HepG2 (cell line): ENCODE results near the gene EXOC3. TPM values are rescaled to one million over a fixed set of nuclear protein-coding genes. Genes with fewer than 3 reads are reported as not detected.

Experiments
- HNF4A ChIP-seq: sonication (generic); formaldehyde crosslinking; IDR thresholded peaks from 2 replicates; pipeline ENCODE4 v1.4.0; 2020; ENCODE audit warnings: missing genetic modification reagents
- MED1 ChIP-seq: sonication (generic); formaldehyde crosslinking; IDR thresholded peaks from 2 replicates; pipeline ENCODE4 v1.4.0; 2020; ENCODE audit warnings: missing genetic modification reagents
- MZF1 ChIP-seq: sonication (generic); formaldehyde crosslinking; IDR thresholded peaks from 2 replicates; pipeline ENCODE4 v1.8.1; 2023; ENCODE audit warnings: mild to moderate bottlenecking, missing genetic modification reagents, borderline replicate concordance
- PAWR ChIP-seq: sonication (generic); formaldehyde crosslinking; IDR thresholded peaks from 2 replicates; pipeline ENCODE4 v1.4.0; 2020; ENCODE audit warnings: missing genetic modification reagents, mild to moderate bottlenecking, borderline replicate concordance
- PHF5A ChIP-seq: IDR thresholded peaks from one replicate; pipeline ENCODE4 v1.6.1; 2018; ENCODE audit warnings: low read depth, missing genetic modification reagents; ENCODE audit not compliant: unreplicated experiment
- POLR2A ChIP-seq, 2 experiments: IDR thresholded peaks; 2 replicates each; pipeline ENCODE4 v1.6.1; 2011; ENCODE audit warnings: low read depth in 2 of 2, low read length in 2 of 2, mild to moderate bottlenecking in 1 of 2, moderate library complexity in 1 of 2; ENCODE audit not compliant: insufficient read depth in 1 of 2
- POLR2G ChIP-seq: fragments of 200-400 bp; formaldehyde crosslinking; IDR thresholded peaks from 2 replicates; pipeline ENCODE4 v1.6.1; 2018; ENCODE audit warnings: mild to moderate bottlenecking, low read depth, low read length, moderate library complexity
- RAD51 ChIP-seq: fragments of 450-650 bp; IDR thresholded peaks from 2 replicates; pipeline ENCODE4 v1.6.1; 2016; ENCODE audit warnings: borderline replicate concordance
- REL ChIP-seq: sonication (generic); formaldehyde crosslinking; conservative IDR thresholded peaks from 2 replicates; pipeline ENCODE4 v1.8.0; 2022; ENCODE audit warnings: mild to moderate bottlenecking, missing genetic modification reagents, moderate library complexity
- SNRNP70 ChIP-seq: fragments of 200-400 bp; formaldehyde crosslinking; IDR thresholded peaks from 2 replicates; pipeline ENCODE4 v1.6.1; 2017; ENCODE audit warnings: mild to moderate bottlenecking, low read depth, low read length, moderate library complexity
- SOX6 ChIP-seq, 2 experiments: fragments of 450-650 bp in 1 of 2; sonication (generic) in 1 of 2; formaldehyde crosslinking in 1 of 2; IDR thresholded peaks; 2 replicates each; pipeline versions ENCODE4 v1.4.0 to v1.6.1; 2017 to 2020; ENCODE audit warnings: antibody characterized with exemption in 1 of 2, mild to moderate bottlenecking in 1 of 2, missing genetic modification reagents in 1 of 2
- SSRP1 ChIP-seq: IDR thresholded peaks from 2 replicates; pipeline ENCODE4 v1.6.1; 2016; ENCODE audit warnings: control low read depth
- TAF1 ChIP-seq: sonication (generic); formaldehyde crosslinking; IDR thresholded peaks from 2 replicates; pipeline ENCODE4 v1.4.0; 2020; ENCODE audit warnings: missing genetic modification reagents
- TMF1 ChIP-seq: sonication (generic); formaldehyde crosslinking; IDR thresholded peaks from 2 replicates; pipeline ENCODE4 v1.8.1; 2022; ENCODE audit warnings: low read depth, missing genetic modification reagents
- U2AF2 ChIP-seq: fragments of 200-400 bp; formaldehyde crosslinking; IDR thresholded peaks from 2 replicates; pipeline ENCODE4 v1.6.1; 2017; ENCODE audit warnings: low read depth, mild to moderate bottlenecking, low read length
- ZNF282 ChIP-seq: fragments of 450-650 bp; IDR thresholded peaks from 2 replicates; pipeline ENCODE4 v1.6.1; 2018; ENCODE audit not compliant: partially characterized antibody
- ZNF30 ChIP-seq: sonication (generic); formaldehyde crosslinking; IDR thresholded peaks from 2 replicates; pipeline ENCODE4 v1.5.0; 2020; ENCODE audit warnings: mild to moderate bottlenecking, missing genetic modification reagents
- ZNF724P ChIP-seq: sonication (generic); formaldehyde crosslinking; IDR thresholded peaks from 2 replicates; pipeline ENCODE4 v1.8.0; 2022; ENCODE audit warnings: missing genetic modification reagents, borderline replicate concordance
- ZNF816 ChIP-seq: sonication (generic); formaldehyde crosslinking; IDR thresholded peaks from 2 replicates; pipeline ENCODE4 v1.8.0; 2022; ENCODE audit warnings: missing genetic modification reagents, mild to moderate bottlenecking, borderline replicate concordance
- polyA plus RNA-seq, 8 experiments: library from polyadenylated mRNA; depleted of rRNA in 3 of 8; stranded (reverse) in 7 of 8; unstranded in 1 of 8; fragments of >200 nt; fragmentation: Illumina TruSeq in 4 of 8; extraction: Trizol in 4 of 8; gene quantifications; 2 replicates each; pipeline versions ENCODE4 v1.2.1 to v1.2.3, GENCODE V29; 2011 to 2016; ENCODE audit warnings: low read depth in 4 of 8, missing spikeins in 1 of 8, mixed read lengths in 1 of 8; ENCODE audit not compliant: insufficient read depth in 1 of 8
- total RNA-seq, 5 experiments: library from RNA; depleted of rRNA; stranded (reverse); fragments of >200 nt; fragmentation: Illumina TruSeq; extraction: Trizol; gene quantifications; 2 replicates each; pipeline ENCODE4 v1.2.3, GENCODE V29; 2016; ENCODE audit warnings: low read depth in 1 of 5
- TF ChIP-seq, protein P1 (sequence below): sonication (generic); formaldehyde crosslinking; IDR thresholded peaks from 2 replicates; pipeline ENCODE4 v1.4.0; 2020; ENCODE audit warnings: mild to moderate bottlenecking, missing genetic modification reagents
- TF ChIP-seq, protein P2 (sequence below): sonication (generic); formaldehyde crosslinking; conservative IDR thresholded peaks from 2 replicates; pipeline ENCODE4 v1.4.0; 2020; ENCODE audit warnings: missing genetic modification reagents
- TF ChIP-seq, protein P3 (sequence below): sonication (generic); formaldehyde crosslinking; IDR thresholded peaks from 2 replicates; pipeline ENCODE4 v1.4.0; 2020; ENCODE audit warnings: mild to moderate bottlenecking, missing genetic modification reagents
- TF ChIP-seq, protein P4 (sequence below): IDR thresholded peaks from 2 replicates; pipeline ENCODE4 v1.6.1; 2016; ENCODE audit warnings: low read depth

Gene EXOC3
- total and polyA plus RNA-seq, 2 of the 13 experiments (the other 11 are each of a cell fraction or from before 2014, with no cell fraction given): 9.2 to 20.5 TPM

DNA sequence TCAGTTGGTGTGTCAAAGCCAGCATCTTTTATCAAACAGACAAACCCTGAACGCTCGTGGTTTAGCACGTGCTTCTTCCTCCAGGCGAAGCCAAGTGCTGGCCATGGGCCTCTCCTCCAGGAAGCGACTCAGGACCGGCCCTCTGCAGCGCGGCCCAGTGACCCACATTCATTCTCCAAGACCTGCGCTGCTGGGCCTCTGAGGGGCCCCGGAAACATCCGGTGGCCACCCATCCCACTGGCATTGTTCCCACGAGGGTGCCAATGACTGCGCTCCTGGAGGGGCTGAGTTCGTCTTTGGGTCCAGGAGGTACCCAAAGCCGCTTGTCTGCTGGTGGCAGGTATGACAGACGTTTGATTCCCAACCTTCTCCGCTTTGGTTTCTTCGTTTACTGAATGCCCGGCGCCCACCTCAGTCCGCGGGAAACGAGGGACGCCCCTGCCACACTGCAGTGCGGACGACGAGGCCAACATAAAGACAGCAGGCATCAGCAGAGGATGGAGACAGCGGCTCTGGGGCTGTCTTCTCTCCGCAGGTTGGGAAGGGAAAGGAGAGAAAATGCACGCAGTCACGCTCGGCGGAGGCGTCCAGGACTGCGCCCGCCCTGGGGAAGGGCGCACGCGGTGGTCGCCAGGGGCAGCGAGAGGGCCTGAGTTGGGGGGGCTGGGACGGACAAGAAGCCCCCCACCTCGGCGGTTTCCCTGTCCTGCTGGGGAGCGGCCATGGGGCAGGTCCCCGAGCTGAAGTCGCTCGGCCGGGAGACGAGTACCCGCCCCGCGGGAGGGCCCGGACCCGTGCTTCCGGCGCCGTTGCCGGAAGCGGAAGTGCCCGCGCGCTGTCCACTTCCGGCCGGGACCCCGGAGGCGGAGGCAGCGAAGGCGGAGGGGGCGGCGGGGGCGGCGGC is at the start of gene EXOC3 (continued):
- TF ChIP-seq POLR2A (IDR thresholded peaks at IDR 0.05; ENCODE audit: insufficient read depth in 1 of 2, low read depth in 2 of 2, low read length in 2 of 2) (peak; percentile 67 to 90), ZNF816 (CRISPR knock-in tag) (peak; percentile 77), SSRP1 (CRISPR knock-in tag) (no peak), TAF1 (CRISPR knock-in tag) (peak; percentile 87), POLR2G (peak; percentile 90), ZNF282 (no peak), MED1 (CRISPR knock-in tag) (no peak; the same call in 1 of the 2 replicates), PHF5A (CRISPR knock-in tag) (no peak), SOX6 (IDR thresholded peaks at IDR 0.05) (no peak), SOX6 (CRISPR knock-in tag; IDR thresholded peaks at IDR 0.05) (peak; percentile 26; the same call in 1 of the 2 replicates), U2AF2 (no peak), SNRNP70 (no peak), ZNF724P (CRISPR knock-in tag) (0 out of 2 replicates have a peak, but pooled peaks have one; percentile 21), PAWR (no peak), RAD51 (no peak), HNF4A (CRISPR knock-in tag) (no peak), MZF1 (CRISPR knock-in tag) (0 out of 2 replicates have a peak, but pooled peaks have one; percentile 48), TMF1 (CRISPR knock-in tag) (0 out of 2 replicates have a peak, but pooled peaks have one; percentile 9), ZNF30 (CRISPR knock-in tag) (no peak), REL (CRISPR knock-in tag) (no peak)
- TF ChIP-seq, protein P1, sequence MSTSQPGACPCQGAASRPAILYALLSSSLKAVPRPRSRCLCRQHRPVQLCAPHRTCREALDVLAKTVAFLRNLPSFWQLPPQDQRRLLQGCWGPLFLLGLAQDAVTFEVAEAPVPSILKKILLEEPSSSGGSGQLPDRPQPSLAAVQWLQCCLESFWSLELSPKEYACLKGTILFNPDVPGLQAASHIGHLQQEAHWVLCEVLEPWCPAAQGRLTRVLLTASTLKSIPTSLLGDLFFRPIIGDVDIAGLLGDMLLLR (CRISPR knock-in tag): peak; percentile 72; the same call in 1 of the 2 replicates
- TF ChIP-seq, protein P2, sequence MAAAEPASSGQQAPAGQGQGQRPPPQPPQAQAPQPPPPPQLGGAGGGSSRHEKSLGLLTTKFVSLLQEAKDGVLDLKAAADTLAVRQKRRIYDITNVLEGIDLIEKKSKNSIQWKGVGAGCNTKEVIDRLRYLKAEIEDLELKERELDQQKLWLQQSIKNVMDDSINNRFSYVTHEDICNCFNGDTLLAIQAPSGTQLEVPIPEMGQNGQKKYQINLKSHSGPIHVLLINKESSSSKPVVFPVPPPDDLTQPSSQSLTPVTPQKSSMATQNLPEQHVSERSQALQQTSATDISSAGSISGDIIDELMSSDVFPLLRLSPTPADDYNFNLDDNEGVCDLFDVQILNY (CRISPR knock-in tag): no peak
- TF ChIP-seq, protein P3, sequence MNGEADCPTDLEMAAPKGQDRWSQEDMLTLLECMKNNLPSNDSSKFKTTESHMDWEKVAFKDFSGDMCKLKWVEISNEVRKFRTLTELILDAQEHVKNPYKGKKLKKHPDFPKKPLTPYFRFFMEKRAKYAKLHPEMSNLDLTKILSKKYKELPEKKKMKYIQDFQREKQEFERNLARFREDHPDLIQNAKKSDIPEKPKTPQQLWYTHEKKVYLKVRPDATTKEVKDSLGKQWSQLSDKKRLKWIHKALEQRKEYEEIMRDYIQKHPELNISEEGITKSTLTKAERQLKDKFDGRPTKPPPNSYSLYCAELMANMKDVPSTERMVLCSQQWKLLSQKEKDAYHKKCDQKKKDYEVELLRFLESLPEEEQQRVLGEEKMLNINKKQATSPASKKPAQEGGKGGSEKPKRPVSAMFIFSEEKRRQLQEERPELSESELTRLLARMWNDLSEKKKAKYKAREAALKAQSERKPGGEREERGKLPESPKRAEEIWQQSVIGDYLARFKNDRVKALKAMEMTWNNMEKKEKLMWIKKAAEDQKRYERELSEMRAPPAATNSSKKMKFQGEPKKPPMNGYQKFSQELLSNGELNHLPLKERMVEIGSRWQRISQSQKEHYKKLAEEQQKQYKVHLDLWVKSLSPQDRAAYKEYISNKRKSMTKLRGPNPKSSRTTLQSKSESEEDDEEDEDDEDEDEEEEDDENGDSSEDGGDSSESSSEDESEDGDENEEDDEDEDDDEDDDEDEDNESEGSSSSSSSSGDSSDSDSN: peak; percentile 52; the same call in 1 of the 2 replicates
- TF ChIP-seq, protein P4, sequence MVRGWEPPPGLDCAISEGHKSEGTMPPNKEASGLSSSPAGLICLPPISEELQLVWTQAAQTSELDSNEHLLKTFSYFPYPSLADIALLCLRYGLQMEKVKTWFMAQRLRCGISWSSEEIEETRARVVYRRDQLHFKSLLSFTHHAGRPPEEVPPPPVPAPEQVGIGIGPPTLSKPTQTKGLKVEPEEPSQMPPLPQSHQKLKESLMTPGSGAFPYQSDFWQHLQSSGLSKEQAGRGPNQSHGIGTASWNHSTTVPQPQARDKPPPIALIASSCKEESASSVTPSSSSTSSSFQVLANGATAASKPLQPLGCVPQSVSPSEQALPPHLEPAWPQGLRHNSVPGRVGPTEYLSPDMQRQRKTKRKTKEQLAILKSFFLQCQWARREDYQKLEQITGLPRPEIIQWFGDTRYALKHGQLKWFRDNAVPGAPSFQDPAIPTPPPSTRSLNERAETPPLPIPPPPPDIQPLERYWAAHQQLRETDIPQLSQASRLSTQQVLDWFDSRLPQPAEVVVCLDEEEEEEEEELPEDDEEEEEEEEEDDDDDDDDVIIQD: no peak
